HG02588 (cell line): Measurements from ENCODE around the gene PFKP.

Source experiments
- ATAC-seq: cut with Tn5 transposase; IDR thresholded peaks from one replicate; pipeline ENCODE4 v1.9.1; 2021; ENCODE audit warnings: mild to moderate bottlenecking, moderate library complexity; ENCODE audit not compliant: unreplicated experiment

The PFKP gene

GRCh38 chr10:3185386-3185785 lies 118.0 kb downstream of the PFKP start:
- ATAC-seq: no peak

- ATAC-seq: no peak
Observed at GRCh38 chr10:3186368-3186767, 119.0 kb downstream of the PFKP start.
